Measurements from ENCODE around the gene GYPC.

GYPC gene

DNA sequence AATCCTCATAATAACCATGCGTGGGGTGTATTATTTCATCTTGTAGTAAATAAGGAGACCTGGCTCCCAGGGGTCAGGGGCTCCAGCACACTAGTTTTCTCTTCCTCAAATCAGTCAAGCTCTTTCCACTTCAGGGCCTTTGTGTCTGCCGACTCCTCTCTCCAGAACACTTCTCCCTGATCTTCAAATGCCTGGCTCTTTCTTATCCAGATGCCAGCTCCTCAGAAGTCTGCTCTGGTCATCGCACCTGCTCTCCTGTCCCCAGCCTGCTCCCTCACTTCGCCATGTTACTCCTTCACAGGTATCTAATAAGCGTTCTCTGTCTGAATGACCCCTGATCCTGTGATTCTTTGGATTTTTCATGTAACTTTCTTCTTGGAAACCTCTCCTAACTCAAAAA lies 62.0 kb downstream of the GYPC start:
- TF ChIP-seq, protein P1, sequence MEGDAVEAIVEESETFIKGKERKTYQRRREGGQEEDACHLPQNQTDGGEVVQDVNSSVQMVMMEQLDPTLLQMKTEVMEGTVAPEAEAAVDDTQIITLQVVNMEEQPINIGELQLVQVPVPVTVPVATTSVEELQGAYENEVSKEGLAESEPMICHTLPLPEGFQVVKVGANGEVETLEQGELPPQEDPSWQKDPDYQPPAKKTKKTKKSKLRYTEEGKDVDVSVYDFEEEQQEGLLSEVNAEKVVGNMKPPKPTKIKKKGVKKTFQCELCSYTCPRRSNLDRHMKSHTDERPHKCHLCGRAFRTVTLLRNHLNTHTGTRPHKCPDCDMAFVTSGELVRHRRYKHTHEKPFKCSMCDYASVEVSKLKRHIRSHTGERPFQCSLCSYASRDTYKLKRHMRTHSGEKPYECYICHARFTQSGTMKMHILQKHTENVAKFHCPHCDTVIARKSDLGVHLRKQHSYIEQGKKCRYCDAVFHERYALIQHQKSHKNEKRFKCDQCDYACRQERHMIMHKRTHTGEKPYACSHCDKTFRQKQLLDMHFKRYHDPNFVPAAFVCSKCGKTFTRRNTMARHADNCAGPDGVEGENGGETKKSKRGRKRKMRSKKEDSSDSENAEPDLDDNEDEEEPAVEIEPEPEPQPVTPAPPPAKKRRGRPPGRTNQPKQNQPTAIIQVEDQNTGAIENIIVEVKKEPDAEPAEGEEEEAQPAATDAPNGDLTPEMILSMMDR (IDR thresholded peaks at IDR 0.05; ENCODE audit: control insufficient read depth, insufficient read depth, low read depth, low read length, missing control alignments): no peak
- DNase-seq (ENCODE audit: low read depth): no peak
- no peak overlapping the region for H3K4me3 ChIP-seq (ENCODE audit: control insufficient read depth, low read depth, low read length)

DNA sequence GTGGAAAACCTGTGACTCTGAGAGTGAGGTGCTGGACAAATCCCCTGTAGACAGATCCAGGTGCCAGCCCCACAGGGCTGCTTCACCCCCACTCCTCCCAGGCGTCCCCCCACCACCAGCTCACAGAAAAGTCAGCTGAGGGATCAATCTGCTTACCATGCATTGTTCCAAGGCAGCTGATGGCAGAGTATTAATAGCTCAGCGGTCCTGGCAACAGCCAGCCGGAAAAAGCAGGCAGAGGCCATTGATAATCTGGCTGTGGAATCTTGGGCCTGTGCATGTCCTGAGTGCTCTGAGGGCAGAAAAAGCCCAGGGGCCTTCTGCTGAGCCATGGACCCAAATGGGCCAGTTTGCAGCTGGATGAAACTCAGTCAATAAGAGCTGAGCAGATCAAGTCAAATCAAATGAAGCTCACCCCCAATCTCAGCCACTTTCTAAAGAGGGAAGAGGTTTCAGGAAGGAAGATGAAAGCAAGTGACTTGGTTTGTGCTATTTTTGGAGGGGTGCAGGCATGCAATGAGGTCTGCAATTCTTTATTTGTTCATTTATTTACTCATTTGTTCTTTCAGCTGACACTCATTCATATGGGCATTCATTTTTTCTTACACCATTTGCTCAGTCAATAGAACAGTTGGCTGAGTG lies 63.4 kb downstream of the GYPC start:
- no peak for DNase-seq (ENCODE audit: low read depth)
- TF ChIP-seq, protein P1 (IDR thresholded peaks at IDR 0.05; ENCODE audit: control insufficient read depth, insufficient read depth, low read depth, low read length, missing control alignments): no peak
- no peak overlapping the region for H3K4me3 ChIP-seq (ENCODE audit: control insufficient read depth, low read depth, low read length)

DNA sequence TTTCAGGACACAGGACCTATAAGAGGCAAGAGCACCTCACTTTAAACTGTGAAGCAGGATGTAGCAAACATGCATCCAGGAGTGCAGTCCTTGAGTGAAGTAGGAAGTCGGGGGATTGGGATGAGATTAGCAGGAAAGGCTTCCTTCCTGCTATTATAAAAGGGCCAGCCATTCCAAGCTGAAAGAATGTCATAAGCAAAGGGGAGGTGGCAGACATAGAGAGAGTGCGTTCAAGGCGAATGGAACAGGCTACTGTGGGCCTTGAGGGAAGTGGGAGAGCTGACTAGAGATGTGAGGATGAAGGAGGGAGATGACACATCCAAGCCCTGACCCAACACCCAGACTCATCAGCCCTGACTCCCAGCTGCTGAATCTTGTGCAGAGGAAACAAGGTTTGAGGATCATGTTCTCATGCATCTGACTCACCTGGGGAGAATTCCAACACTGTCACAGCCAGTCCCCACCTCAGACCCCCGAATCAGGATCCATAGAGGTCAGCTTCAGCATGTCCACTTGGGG lies 63.9 kb downstream of the GYPC start:
- TF ChIP-seq, protein P1 (IDR thresholded peaks at IDR 0.05; ENCODE audit: control insufficient read depth, insufficient read depth, low read depth, low read length, missing control alignments): no peak
- H3K4me3 ChIP-seq (ENCODE audit: control insufficient read depth, low read depth, low read length): no peak overlapping the region
- no peak for DNase-seq (ENCODE audit: low read depth)

DNA sequence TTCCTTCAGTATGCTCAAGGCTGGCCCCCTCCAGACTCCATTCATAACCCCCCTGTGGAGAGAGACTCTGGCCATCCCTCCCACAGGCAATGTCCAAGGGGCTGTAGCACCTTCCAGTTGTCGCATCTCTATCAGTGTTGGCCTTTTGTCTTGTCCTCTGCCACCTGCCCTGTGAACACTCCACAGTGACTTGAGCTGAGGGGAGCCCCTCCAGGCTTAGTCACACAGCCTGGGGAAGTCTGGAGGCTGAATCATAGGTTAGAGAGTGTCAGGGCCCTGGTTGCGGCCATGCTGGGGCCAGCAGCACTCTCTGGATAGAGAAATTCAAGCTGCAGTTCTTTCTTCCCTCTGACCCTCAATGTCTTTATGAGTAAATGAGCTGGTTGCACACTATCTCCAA lies 64.7 kb downstream of the GYPC start:
- H3K4me3 ChIP-seq (ENCODE audit: control insufficient read depth, low read depth, low read length): no peak overlapping the region
- DNase-seq (ENCODE audit: low read depth): no peak
- TF ChIP-seq, protein P1 (IDR thresholded peaks at IDR 0.05; ENCODE audit: control insufficient read depth, insufficient read depth, low read depth, low read length, missing control alignments): no peak

GRCh38 chr2:126722081-126722480 lies 66.1 kb downstream of the GYPC start:
- H3K4me3 ChIP-seq (ENCODE audit: control insufficient read depth, low read depth, low read length): no peak overlapping the region
- TF ChIP-seq, protein P1 (IDR thresholded peaks at IDR 0.05; ENCODE audit: control insufficient read depth, insufficient read depth, low read depth, low read length, missing control alignments): no peak
- DNase-seq (ENCODE audit: low read depth): no peak

- TF ChIP-seq, protein P1 (IDR thresholded peaks at IDR 0.05; ENCODE audit: control insufficient read depth, insufficient read depth, low read depth, low read length, missing control alignments): no peak
- DNase-seq (ENCODE audit: low read depth): no peak
- no peak overlapping the region for H3K4me3 ChIP-seq (ENCODE audit: control insufficient read depth, low read depth, low read length)
Observed at GRCh38 chr2:126722546-126722945, 66.6 kb downstream of the GYPC start.

Measured in AG09309 (cell line).